NCI-H446 (cell line): ENCODE results near the gene PRR14L.

Experiments used
- DNase-seq, 2 experiments: peaks; one replicate each; lab custom pipeline; 2025; lab: John Stamatoyannopoulos, UW

PRR14L gene

GRCh38 chr22:31639436-31640039 is 110.4 kb downstream of the PRR14L start:
- no peak for DNase-seq

DNA sequence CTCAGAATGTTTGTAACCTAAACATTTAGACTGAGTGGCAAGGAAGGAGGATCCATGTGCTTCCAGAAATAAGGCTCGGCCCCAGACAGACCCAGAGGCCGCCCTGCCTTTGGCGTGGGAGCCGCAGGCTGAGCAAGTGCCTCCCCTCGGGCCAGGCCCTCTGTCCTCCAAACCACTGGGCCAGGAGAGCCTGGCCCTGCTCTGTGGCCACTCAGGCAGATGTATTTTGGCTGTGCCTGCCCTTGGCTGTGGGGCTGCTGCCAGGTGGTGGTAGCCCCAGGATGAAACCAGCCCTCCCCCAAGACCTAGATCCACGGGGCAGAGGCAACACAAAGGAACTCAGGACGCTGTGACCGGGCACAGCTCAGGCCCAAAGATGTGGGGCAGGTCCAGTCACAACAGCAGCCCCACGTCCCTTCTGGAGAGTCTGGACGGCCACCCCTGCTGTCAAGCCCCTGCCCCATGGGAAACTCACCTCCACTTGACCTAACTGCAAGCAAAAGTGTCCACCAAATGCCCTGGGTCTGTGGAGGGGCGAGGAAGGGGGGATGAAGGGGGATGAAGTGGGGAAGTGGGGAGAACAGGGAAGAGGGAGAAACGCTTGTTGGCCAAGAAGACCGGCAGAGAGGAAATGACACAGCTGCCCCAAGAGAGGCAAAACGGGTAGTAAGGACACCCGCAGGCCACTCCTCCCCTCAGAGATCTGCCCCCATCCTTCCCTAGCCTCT is 111.9 kb downstream of the PRR14L start:
- DNase-seq = no peak

DNA sequence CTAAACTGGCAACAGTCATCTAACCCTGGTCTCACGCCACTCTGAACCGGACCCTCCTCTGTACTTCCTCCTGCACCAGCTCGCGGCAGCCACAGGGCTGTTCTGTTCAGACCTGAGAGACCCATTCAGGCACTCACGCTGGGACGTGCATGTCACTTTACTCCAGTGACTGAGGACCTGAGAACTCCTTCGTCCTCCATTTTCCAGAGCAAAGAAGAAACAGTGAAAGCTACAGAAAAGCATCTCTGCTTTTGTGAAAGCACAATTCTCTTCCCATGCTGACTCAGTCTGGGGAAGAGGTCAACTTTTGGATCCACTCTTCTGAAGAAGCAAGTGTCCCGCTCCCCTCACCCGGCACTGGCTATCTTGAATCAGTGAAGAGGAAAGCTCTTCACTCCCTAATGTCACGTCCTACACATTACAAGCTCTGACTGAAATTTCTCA is 112.5 kb downstream of the PRR14L start:
- no peak for DNase-seq

GRCh38 chr22:31635638-31636306 is 114.2 kb downstream of the PRR14L start:
- no peak for DNase-seq

GRCh38 chr22:31631436-31631835 is 118.5 kb downstream of the PRR14L start:
- DNase-seq = no peak
